Subcutaneous adipose tissue (tissue), 4 donors: ENCODE data around the gene IGFBP4. TPM values are rescaled to one million over a fixed set of nuclear protein-coding genes. Genes with fewer than 3 reads are reported as not detected.

Source experiments
- total RNA-seq, 4 donors: library from RNA; depleted of rRNA; stranded (reverse); fragments of >200 nt; gene quantifications; one replicate each; pipeline ENCODE4 v1.1.0, GENCODE V29; 2016
- TF ChIP-seq, protein P1 (sequence below): fragments of 450-650 bp; IDR thresholded peaks from one replicate; pipeline ENCODE4 v1.5.1; 2016; ENCODE audit warnings: low read depth, mild to moderate bottlenecking, control low read depth, antibody characterized with exemption, moderate library complexity

Gene IGFBP4
- total RNA-seq, 4 donors from 2014 or later, result 147 to 268 (median 232) TPM

DNA sequence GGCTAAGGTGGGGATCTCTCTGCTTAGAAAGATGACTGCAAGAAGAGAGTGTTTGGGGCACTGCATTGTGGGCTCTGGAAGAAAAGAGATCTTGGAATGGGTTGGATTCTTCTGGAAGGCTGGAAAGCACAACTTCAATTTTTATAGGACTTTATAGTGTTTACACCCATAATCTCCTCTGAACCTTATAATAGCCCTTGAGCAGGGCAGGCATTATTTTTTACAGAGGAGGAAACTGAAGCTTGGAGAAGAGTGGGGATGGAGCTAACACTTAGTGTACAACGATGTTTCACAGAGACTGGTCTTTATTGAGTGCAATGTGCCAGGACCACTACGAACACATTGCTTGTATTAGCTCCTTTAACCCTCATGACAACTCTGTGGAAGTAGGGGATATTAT lies 47.7 kb downstream of the IGFBP4 start:
- TF ChIP-seq, protein P1, sequence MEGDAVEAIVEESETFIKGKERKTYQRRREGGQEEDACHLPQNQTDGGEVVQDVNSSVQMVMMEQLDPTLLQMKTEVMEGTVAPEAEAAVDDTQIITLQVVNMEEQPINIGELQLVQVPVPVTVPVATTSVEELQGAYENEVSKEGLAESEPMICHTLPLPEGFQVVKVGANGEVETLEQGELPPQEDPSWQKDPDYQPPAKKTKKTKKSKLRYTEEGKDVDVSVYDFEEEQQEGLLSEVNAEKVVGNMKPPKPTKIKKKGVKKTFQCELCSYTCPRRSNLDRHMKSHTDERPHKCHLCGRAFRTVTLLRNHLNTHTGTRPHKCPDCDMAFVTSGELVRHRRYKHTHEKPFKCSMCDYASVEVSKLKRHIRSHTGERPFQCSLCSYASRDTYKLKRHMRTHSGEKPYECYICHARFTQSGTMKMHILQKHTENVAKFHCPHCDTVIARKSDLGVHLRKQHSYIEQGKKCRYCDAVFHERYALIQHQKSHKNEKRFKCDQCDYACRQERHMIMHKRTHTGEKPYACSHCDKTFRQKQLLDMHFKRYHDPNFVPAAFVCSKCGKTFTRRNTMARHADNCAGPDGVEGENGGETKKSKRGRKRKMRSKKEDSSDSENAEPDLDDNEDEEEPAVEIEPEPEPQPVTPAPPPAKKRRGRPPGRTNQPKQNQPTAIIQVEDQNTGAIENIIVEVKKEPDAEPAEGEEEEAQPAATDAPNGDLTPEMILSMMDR, result no peak

DNA sequence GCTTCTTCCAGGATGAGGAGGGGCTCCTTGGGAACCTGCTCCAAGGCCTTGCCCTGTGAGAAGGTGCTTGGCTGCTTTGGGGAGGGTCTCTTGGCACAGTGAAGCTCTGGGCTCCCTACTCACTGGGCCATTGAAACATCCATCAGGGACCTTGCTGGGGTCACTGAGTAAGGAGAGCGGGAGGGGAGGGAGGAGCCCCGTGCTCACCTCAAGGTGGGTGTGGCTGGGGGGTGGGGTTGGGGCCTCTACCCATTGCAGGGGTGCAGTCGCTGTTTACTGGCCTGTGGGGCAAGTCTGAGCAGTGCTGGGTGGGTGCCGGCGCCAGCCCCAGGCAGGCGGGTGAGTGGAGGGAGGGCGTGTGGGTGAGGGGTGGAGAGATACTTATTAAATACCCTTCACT lies 48.2 kb downstream of the IGFBP4 start:
- TF ChIP-seq, protein P1, result no peak

DNA sequence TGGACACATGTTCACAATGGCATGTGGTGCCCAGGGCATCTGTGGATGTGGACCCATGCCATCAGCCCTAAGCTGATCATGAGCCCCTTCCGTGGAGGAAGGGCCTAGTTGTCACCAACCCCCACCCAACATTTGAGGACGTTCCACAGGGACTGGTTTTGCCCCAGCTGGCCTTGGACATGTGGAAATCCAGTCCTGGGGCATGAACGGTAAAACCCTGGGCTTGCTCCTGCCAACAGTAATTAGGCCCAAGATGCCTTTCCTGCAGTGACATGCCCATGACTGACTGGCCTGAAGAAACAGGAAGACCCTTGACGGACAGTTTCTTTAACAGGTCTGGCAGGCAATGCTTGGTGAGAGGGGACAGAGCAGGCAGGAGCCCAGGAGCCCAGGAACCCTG lies 50.4 kb downstream of the IGFBP4 start:
- TF ChIP-seq, protein P1, result no peak

DNA sequence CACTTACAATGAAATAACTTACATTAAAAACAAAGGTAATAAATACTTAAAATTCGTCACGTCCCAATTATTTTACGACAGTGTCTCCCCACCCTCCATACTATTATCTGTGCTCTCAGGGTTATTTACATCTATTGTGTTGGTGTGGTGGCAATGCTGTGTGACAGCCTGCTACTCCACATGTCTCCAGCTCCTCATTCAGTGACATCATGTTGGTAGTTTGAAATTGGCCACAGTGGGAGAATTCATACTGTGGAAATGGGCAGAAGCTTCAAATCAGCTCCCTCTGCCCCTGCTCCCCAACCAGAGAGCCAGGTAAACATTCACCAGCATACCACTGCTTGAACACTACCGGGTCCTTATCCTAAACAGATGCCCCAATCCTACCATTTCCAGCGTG lies 51.9 kb downstream of the IGFBP4 start:
- TF ChIP-seq, protein P1, result no peak

- TF ChIP-seq, protein P1, result no peak
Measured at GRCh38 chr17:40496170-40496569, 52.9 kb downstream of the IGFBP4 start.

DNA sequence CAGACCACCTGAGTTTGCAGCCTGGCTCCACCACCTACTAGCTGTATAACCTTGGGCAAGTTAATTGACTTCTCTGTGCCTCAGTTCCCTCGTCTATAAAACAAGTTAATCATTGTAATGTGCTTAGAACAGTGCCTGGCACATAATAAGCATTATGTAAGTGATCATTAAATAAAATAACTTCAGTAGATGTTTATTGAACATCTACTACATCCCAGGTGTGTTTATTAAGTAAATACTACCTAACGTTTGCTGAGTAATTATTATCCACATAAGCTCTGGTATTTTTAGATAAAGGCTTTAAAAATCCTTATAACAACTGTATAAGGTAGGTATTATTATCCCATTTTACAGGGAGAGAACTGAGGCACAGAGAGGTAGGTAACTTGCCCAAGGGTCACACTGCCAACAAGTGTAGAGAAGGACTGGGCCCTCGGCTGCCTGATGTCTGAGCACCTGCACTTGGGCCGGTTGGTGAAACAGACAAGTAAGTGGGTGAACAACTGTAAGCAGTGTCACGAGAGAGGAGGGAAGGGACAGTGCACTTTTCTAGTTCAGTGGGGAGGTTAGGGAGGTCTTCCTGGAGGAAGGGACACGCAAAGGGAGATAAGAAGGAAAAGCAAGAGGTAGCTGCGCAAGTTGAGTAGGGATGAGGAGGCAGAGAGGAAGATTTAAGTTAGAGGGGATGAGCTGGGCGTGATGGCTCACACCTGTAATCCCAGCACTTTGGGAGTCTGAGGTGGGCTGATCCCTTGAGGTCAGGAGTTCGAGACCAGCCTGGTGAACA lies 53.6 kb downstream of the IGFBP4 start:
- TF ChIP-seq, protein P1, result no peak

DNA sequence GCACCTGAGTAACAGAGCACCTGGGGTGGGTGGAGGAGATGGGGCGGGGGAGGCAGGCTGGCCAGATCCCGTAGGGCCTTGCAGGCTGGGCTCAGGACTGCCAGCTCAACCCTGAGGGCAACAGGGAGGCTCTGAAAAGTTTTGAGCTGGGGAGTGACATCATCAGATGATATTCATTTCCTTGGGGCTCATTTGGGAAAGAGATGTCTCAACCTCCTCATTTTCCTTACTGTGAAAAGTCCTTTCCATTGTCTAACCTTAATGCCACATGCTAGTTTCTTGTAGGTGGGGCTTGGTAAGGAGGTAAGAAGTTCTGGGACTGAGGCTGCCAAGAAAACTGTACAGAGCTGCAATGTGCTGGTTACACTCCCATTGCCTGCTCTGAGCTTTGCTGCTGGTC lies 54.4 kb downstream of the IGFBP4 start:
- TF ChIP-seq, protein P1, result no peak
